Loucy (cell line): ENCODE data around the gene CNTN5.

Source experiments
- EZH2phosphoT487 ChIP-seq: fragments of 200-600 bp; IDR thresholded peaks from 2 replicates; pipeline ENCODE4 v1.6.1; 2018; ENCODE audit warnings: antibody characterized with exemption, mild to moderate bottlenecking, moderate library complexity, borderline replicate concordance
- TF ChIP-seq, protein P1 (sequence below): fragments of 200-600 bp; sonication (generic); conservative IDR thresholded peaks from 2 replicates; pipeline ENCODE4 v1.5.1; 2014; ENCODE audit warnings: mild to moderate bottlenecking, antibody characterized with exemption, low read length

DNA sequence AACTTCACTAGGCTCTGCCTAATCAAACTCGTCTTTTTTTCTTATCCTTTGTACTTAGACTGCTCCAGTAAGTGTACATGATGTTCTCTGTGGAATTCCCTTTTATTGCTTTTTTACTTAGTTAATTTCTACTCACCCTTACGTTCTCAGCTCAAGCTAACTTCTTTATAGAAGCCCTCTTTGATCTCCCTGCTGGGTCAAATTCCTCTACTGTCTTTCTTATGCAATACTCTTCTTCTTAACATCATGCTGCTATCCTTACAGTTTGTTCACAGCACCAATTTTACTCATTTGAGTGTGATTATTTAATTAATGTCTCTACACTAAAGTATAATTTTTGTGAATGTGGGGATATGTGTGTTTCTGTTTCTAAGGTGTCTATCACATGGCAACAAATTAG, 498.3 kb downstream of the CNTN5 start:
- TF ChIP-seq, protein P1, sequence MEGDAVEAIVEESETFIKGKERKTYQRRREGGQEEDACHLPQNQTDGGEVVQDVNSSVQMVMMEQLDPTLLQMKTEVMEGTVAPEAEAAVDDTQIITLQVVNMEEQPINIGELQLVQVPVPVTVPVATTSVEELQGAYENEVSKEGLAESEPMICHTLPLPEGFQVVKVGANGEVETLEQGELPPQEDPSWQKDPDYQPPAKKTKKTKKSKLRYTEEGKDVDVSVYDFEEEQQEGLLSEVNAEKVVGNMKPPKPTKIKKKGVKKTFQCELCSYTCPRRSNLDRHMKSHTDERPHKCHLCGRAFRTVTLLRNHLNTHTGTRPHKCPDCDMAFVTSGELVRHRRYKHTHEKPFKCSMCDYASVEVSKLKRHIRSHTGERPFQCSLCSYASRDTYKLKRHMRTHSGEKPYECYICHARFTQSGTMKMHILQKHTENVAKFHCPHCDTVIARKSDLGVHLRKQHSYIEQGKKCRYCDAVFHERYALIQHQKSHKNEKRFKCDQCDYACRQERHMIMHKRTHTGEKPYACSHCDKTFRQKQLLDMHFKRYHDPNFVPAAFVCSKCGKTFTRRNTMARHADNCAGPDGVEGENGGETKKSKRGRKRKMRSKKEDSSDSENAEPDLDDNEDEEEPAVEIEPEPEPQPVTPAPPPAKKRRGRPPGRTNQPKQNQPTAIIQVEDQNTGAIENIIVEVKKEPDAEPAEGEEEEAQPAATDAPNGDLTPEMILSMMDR: no peak
- no peak for TF ChIP-seq EZH2phosphoT487
